Body of pancreas (tissue), 4 donors: ENCODE data around the gene CACNG5. TPM values are rescaled to one million over a fixed set of nuclear protein-coding genes. Genes with fewer than 3 reads are reported as not detected.
A peak's percentile ranks its signal among the peaks of the same experiment; 100 is the strongest.

Experiments used
- ATAC-seq: fragments of 150-250 bp; one replicate; pipeline ENCODE4 v1.9.1; 2016
- DNase-seq, 4 donors: peaks; one replicate each; pipeline ENCODE4 v3.0.0-alpha.2; 2019
- H3K27ac ChIP-seq, 4 donors: fragments of 200-600 bp; sonication (generic); 1 replicate in 3 of 4; 2 replicates in 1 of 4; pipeline versions ENCODE4 v1.5.1 to v1.6.1; 2016 to 2019; ENCODE audit warnings: mild to moderate bottlenecking in 1 of 4, mixed read lengths in 1 of 4, moderate library complexity in 1 of 4
- H3K27me3 ChIP-seq, 2 donors: fragments of 200-600 bp; sonication (generic); one replicate each; pipeline ENCODE4 v1.6.0; 2016; ENCODE audit warnings: mild to moderate bottlenecking in 1 of 2
- H3K36me3 ChIP-seq, 2 donors: fragments of 200-600 bp; sonication (generic); replicated peaks in 1 of 2; 2 replicates each; pipeline ENCODE4 v1.5.1; 2016; ENCODE audit warnings: low read depth in 2 of 2; ENCODE audit not compliant: insufficient read depth in 1 of 2
- H3K4me1 ChIP-seq: fragments of 200-600 bp; sonication (generic); one replicate; pipeline ENCODE4 v1.6.0; 2016
- H3K4me3 ChIP-seq, 2 donors: fragments of 200-600 bp; sonication (generic); 1 replicate in 1 of 2; 2 replicates in 1 of 2; pipeline ENCODE4 v1.5.1; 2016 to 2019
- H3K9me3 ChIP-seq, 3 donors: fragments of 200-600 bp; sonication (generic); 1 replicate in 2 of 3; 2 replicates in 1 of 3; pipeline ENCODE4 v1.5.1; 2016
- CTCF ChIP-seq, 7 experiments: fragments of 450-650 bp in 4 of 7; fragments of 200-600 bp in 3 of 7; sonication (generic) in 3 of 7; IDR thresholded peaks; one replicate each; pipeline ENCODE4 v1.5.1; 2016 to 2019; ENCODE audit warnings: antibody characterized with exemption in 7 of 7
- POLR2A ChIP-seq, 3 donors: fragments of 450-650 bp; IDR thresholded peaks; one replicate each; pipeline ENCODE4 v1.6.1; 2016; ENCODE audit warnings: antibody characterized with exemption in 3 of 3, mild to moderate bottlenecking in 2 of 3
- WGBS, 2 donors: methylation state at CpG; one replicate each; pipeline ENCODE4 v1.1.5; 2017; 5-methylcytosine and 5-hydroxymethylcytosine counted together
- intact Hi-C: fragments of 100-400 bp; cut with DNase I; formaldehyde crosslinking; loops from one replicate; pipeline ENCODE4 v1.15.1; 2023
- total RNA-seq, 2 donors: library from RNA; depleted of rRNA; stranded (reverse); fragments of >200 nt; gene quantifications; one replicate each; pipeline ENCODE4 v1.1.0, GENCODE V29; 2016

The CACNG5 gene
- total RNA-seq, 2 donors from 2014 or later: 0.52 TPM; not detected in 1

- Histone ChIP-seq H3K36me3 (no peaks in the 10 kb centered on the region), H3K4me1 (peaks cover 21% of the 10 kb centered on the region), H3K27me3 (no peaks in the 10 kb centered on the region), H3K9me3 (no peaks in the 10 kb centered on the region), H3K27ac (no peak overlapping the region), H3K4me3 (no peak overlapping the region)
- intact Hi-C loops: loop anchor here (5.0 kb wide), 1 partner anchor 179 kb away; no protein-coding TSS in a partner anchor
- ATAC-seq: peak; percentile 52
- WGBS, 2 donors: 44 to 46% methylated on average over 20 of the region's 20 CpGs
- TF ChIP-seq CTCF (IDR thresholded peaks at IDR 0.05): peak; percentile 72 to 93 (median 92)
- TF ChIP-seq POLR2A (IDR thresholded peaks at IDR 0.05): no peak
- peak; percentile 89 to 95 (median 92) for DNase-seq
These were observed 71.7 kb downstream of the CACNG5 start for GRCh38 chr17:66906321-66907278.

GRCh38 chr17:66909804-66910373 is 75.0 kb downstream of the CACNG5 start:
- Histone ChIP-seq H3K4me1 (peaks cover 17% of the 10 kb centered on the region), H3K9me3 (no peaks in the 10 kb centered on the region), H3K4me3 (no peak overlapping the region), H3K27ac (no peak overlapping the region), H3K27me3 (no peaks in the 10 kb centered on the region), H3K36me3 (no peaks in the 10 kb centered on the region)
- ATAC-seq: no peak
- intact Hi-C loops: loop anchor here (5.0 kb wide), 1 partner anchor 183 kb away; no protein-coding TSS in a partner anchor
- no peak for DNase-seq
- TF ChIP-seq POLR2A (IDR thresholded peaks at IDR 0.05) (no peak), CTCF (IDR thresholded peaks at IDR 0.05) (no peak)
- 79 to 81% methylated on average over 8 of the region's 8 CpGs for WGBS, 2 donors

GRCh38 chr17:66910651-66911285 is 75.9 kb downstream of the CACNG5 start:
- no peak for ATAC-seq
- no peaks in the 10 kb centered on the region for H3K27me3 ChIP-seq
- H3K4me3 ChIP-seq: no peak overlapping the region
- no peak for TF ChIP-seq POLR2A (IDR thresholded peaks at IDR 0.05)
- no peak for TF ChIP-seq CTCF (IDR thresholded peaks at IDR 0.05)
- no peak for DNase-seq
- H3K4me1 ChIP-seq: peaks cover 8% of the 10 kb centered on the region
- intact Hi-C loops: no loop called here
- no peaks in the 10 kb centered on the region for H3K36me3 ChIP-seq
- no peaks in the 10 kb centered on the region for H3K9me3 ChIP-seq
- no peak overlapping the region for H3K27ac ChIP-seq
- 81 to 84% methylated on average over 15 to 18 of the region's 18 CpGs for WGBS, 2 donors

- peak; percentile 47 for ATAC-seq
- 49 to 58% methylated on average over 7 of the region's 7 CpGs for WGBS, 2 donors
- Histone ChIP-seq H3K27ac (no peak overlapping the region), H3K4me3 (no peak overlapping the region), H3K9me3 (no peaks in the 10 kb centered on the region), H3K36me3 (no peaks in the 10 kb centered on the region), H3K27me3 (no peaks in the 10 kb centered on the region), H3K4me1 (no peaks in the 10 kb centered on the region)
- DNase-seq: peak; percentile 35 to 65 (median 39)
- intact Hi-C loops: no loop called here
- TF ChIP-seq CTCF (IDR thresholded peaks at IDR 0.05): peak in 5 of 7 experiments; percentile 12 to 43 (median 30)
- no peak for TF ChIP-seq POLR2A (IDR thresholded peaks at IDR 0.05)
These were observed 80.3 kb downstream of the CACNG5 start for GRCh38 chr17:66915204-66915611.
